Femur (tissue), 1 donor: ENCODE results near the gene PCDH10.
A peak's percentile ranks its signal among the peaks of the same experiment; 100 is the strongest.

Source experiments
- DNase-seq: peaks from one replicate; pipeline ENCODE4 v3.0.0-alpha.2; 2017

The PCDH10 gene

DNA sequence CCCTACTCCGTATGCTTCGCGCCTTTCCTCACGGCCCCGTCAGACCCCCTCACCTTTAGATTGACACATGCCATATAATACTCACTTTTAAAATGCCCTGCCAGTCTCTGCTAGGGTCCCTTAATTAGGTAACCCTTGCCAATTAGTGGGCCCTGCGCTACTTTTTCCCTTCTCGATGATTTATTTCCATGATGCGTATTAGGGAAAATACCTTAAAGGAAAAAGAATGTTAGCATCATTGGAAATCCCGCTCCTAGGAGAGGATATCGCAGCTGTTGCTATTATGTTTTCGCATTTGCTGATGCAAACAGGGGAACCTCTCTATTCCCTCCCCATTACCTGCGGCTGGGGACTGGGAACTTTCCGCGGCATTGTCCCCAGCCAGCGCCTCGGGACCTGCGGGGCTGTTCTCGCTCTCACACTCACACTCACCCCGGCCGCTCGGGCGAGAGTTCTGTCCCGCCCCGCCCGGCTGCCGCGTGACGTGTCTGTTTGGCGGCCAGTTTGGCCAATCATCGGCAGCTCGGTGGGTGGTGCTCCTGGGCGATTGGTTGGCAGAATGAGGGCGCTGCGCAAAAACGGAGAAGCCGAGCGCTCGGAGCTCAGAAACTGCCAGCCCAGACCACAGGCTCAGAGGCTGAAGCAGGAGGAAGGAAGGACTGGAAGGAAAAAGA lies at the start of gene PCDH10:
Gene PCDH10, plus strand, starts transcription at position 605 of the 674 bp plus-strand sequence. CDS start 847 bp downstream, outside the sequence.
- peak; percentile 97 for DNase-seq

- no peak for DNase-seq
Observed at GRCh38 chr4:133102043-133102442, 47.1 kb upstream of the PCDH10 start.

GRCh38 chr4:133102612-133103409 lies 46.3 kb upstream of the PCDH10 start:
- no peak for DNase-seq

GRCh38 chr4:133112641-133113040 lies 36.5 kb upstream of the PCDH10 start:
- DNase-seq: no peak

DNA sequence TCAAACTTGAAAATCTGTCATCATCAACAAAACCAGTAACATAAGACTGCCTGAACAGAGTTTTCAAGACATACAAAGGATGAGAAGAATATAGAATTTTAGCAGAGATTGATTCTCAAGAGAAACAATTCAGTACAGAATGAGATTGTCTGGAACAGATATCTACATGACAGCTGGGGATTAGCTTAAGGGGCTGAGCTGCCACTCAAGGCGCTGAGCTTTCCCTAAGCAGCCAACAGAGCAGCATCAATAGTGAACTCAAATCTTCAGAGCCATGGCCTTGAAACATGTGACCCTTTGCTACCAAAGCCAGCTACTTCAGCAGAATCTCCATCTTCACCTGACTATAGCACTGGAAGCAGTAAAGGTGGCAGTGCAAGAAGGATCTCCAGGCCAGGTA lies 24.3 kb upstream of the PCDH10 start:
- DNase-seq: no peak

DNA sequence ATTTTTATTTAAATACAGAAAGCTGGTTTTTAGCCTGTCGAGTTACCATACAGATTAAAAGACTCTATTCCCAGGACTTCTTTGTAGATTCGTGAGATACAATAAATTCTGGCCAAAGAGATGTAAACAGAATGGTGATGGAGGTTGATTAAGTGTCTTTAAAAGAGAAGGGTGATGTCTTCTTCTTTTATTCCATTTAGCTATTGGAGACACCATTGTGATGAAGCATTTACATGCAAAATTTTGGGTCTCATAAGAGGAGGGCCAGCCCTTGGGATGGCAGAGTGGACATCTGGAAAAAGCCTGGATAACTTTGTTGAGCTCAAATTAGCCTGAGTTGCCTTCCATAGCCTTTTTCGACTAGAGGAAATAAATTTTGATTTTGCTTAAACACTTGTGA lies 21.6 kb upstream of the PCDH10 start:
- DNase-seq: no peak

- DNase-seq: no peak
Observed at GRCh38 chr4:133129237-133129636, 19.9 kb upstream of the PCDH10 start.

GRCh38 chr4:133130171-133130570 lies 18.9 kb upstream of the PCDH10 start:
- no peak for DNase-seq

DNA sequence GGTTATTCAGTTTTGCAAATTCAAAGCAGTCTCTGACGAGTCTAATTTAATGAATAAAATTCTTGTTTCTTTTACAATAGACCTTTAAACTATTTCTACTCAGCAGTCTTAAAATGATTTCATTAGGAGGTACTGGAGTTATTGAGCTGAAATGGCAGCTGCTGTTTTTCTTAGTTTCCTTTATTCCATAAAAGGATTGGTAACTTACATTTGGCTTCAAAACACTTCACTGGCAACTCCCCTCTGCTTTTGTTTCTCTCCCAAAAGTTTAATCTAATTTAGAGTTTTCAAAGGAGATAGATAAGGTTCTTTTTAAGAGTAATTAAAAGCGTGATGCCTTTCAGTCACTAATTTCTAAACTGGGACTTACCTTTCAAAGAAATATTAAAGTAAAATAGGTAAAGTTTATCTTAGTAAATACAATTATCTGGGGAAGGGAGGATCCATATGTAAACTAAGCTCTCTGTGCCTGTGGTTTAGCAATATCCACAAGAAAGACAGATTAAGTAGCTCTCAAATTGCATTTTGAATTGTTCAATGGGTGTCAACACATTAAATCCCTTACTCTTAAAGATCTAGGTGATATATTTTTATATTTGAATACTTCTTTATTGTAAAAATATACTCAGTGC lies 17.1 kb upstream of the PCDH10 start:
- no peak for DNase-seq

GRCh38 chr4:133136833-133137232 lies 12.3 kb upstream of the PCDH10 start:
- no peak for DNase-seq

DNA sequence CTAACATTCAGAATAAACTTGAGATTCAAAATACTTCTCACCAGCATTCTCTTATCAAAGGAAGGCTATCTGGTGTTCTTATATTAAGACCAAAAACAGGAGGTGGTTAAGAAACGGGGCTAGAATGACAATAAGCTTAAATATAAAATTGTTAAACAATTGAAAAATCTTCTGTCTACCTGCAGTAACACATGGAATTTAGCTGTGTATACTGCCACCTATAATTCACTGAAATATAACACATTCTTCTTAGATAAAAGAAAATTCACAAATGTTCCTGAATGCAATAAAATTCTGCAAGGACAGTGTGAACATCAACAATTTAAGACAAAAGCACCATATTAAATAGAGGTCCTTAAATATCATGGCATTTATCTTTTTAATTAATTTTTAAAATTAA lies 11.5 kb upstream of the PCDH10 start:
- DNase-seq: no peak

- DNase-seq: no peak
Observed at GRCh38 chr4:133143775-133144430, 5.2 kb upstream of the PCDH10 start.

GRCh38 chr4:133145241-133145640 lies 3.9 kb upstream of the PCDH10 start:
- no peak for DNase-seq

DNA sequence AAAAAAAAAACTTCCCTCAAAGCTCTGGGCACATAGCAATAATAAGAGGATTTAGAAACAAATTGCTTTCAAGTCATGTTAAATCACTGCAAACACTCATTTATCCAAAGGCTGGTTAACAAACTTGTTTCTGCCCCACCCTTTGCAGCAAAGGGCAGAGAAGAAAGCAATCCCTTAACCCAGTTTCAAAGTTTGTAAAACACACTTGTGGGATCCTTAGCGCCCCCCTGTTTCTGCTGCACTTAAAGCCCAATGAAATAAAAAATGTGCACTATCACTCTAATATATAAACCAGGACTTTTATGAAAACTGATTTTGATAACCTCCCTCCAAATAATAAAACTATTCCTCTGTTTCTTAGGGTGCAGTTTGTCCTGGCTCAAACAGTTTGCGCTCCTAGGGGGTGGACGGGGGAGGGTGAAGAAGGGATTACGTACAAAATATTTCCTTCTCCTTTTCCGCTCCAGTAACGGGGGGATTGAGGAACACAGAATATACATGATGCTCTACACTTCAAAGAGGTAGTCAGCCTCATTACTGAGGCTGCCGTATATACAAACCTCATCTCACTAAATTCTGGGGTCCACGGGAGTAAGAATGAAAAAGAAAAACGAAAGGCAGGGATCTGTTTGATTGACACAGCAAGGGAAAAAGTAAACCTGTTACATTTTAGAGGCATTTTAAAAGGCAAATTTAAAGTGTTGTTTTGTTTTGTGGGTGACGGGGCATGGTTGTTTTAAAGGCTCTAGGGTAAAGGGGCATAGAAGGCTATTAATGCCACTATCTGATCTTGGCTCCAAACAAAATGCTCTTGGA lies 3.1 kb upstream of the PCDH10 start:
- DNase-seq: no peak

- peak; percentile 66 for DNase-seq
Observed at GRCh38 chr4:133146574-133147241, 2.4 kb upstream of the PCDH10 start.

GRCh38 chr4:133147286-133147821 lies 1.7 kb upstream of the PCDH10 start:
- no peak for DNase-seq

- peak; percentile 48 for DNase-seq
Observed at GRCh38 chr4:133147921-133148689, 989 bp upstream of the PCDH10 start.

GRCh38 chr4:133149364-133149695 lies 236 bp downstream of the PCDH10 start:
- DNase-seq: no peak

- no peak for DNase-seq
Observed at GRCh38 chr4:133149932-133150471, 908 bp downstream of the PCDH10 start.

- peak; percentile 33 for DNase-seq
Observed at GRCh38 chr4:133150486-133151340, 1.6 kb downstream of the PCDH10 start.
